ENCODE measurements around the gene BTN3A1.
"Not testable (repeated sequence)": the region's sequence is repeated elsewhere in the genome, so short reads cannot be mapped to it uniquely, and the experiment has no call there.

BTN3A1 gene

DNA sequence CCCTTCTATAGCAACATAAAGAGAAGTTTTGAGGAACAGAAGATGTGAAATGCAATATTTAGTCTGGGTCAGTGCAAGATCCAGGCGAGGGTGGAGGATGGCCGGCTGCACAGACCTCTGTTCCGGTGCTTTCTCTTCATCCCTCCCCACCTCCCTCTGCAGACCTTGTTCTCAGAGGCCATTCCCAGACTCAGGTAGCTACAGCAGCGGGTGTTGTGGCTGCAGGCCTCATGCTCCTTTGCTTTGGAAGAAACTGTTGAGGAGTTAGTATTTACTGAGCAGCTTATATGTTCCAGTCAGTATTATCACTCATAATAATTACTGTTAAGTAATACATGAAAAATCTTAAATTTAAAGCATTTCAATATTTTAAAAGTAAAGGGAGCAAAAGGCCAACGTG is 39.9 kb downstream of the BTN3A1 start:
- DNase-seq (ENCODE audit: low read depth), result no peak

DNA sequence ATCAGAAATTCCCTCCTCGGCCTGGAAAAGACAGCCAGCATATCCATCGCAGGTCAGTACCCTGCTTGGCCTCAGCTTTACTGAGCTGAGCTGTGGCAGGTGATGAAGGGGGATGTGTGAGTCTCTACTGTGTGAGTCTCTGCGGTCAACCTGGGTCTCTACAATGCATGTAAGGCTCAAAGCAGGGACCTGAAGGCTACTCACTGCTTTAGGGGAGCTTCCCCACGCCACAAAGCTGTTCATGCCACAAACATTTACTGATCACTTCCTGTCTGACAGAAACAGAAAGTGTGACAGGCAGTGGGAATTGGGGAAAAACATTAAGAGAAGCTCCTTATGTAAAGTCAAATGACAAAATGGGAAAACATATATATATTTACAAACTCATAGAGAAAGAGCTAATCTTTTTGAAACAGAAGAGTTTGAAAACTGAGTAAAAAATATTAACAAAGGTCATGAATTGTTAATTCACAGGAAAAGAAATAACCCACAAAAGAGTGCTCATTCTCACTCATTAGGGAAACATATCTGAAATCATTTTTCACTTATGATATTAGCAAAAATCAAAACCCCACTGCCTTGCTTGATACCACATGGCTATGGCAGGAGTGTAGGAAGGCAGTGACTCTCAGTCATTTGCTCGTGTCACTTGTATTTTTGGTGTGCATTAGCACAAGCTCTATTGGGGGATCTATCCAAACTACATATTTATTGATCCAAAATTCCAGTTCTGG is 44.0 kb downstream of the BTN3A1 start:
- DNase-seq (ENCODE audit: low read depth), result no peak

DNA sequence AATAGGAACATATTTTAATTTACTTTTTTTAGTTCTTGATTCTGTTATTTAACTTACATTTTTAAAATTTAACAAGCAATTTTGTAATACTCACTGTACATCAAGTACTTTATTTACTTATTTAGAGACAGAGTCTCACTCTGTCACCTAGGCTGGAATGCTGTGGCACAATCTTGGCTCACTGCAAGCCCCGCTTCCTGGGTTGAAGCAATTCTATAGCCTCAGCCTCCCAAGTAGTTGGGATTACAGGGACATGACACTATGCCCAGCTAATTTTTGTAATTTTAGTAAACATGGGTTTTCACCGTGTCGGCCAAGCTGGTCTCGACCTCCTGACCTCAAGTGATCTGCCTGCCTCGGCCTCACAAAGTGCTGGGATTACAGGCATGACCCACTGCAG is 45.2 kb downstream of the BTN3A1 start:
- no peak for DNase-seq (ENCODE audit: low read depth)

DNA sequence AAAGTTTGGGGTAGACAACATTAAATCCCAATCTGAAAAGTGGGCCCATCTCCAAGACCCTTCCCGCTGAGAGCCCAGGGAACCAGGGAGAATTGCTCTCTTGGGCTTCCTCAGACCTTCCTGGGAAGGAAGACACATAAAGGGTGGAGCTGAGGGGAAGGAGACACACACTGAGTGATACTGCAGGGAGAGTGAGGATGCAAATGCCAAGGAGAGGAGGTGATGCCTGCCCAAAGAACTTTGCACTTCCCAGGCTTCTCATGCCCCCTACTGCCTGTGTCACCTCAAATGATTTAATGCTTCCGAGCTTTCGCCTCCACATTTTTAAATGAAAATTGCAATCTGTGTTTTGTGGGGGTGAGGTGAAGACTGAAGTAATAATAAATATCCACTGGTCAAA is 48.2 kb downstream of the BTN3A1 start:
- no peak for DNase-seq (ENCODE audit: low read depth)

DNA sequence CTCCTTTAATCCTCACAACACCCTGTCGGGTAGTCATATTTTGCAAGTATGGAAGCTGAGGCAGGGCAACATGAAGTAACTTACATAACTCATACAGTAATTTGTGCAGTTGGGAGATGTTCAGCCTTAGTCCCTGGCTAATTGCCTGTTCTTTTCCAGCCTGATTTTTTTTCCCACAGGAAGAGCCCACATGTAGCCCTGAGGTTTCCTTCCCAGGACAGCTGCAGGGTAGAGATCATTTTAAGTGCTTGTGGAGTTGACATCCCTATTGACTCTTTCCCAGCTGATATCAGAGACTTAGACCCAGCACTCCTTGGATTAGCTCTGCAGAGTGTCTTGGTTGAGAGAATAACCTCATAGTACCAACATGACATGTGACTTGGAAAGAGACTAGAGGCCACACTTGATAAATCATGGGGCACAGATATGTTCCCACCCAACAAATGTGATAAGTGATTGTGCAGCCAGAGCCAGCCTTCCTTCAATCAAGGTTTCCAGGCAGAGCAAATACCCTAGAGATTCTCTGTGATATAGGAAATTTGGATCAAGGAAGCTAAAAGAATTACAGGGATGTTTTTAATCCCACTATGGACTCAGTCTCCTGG is 50.7 kb downstream of the BTN3A1 start:
- DNase-seq (ENCODE audit: low read depth), result no peak

DNA sequence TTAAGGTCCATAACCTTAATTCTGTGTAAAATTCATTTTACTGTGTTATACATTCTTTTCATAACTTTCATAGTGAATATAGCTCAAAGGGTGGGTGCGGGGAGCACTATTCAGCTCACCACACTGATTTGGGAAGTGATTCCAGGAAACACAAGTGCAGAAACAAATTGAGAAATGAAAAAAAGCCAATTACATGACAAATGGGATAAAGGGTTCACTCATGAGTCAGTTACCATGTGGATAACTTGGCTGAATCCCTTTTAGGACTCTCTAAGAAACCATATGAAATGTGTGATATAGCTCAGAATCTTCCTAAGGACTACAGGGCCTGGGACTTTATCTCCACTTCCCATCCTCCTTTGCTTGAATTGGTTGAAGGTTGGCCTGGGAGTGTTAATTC is 52.6 kb downstream of the BTN3A1 start:
- DNase-seq (ENCODE audit: low read depth), result no peak

DNA sequence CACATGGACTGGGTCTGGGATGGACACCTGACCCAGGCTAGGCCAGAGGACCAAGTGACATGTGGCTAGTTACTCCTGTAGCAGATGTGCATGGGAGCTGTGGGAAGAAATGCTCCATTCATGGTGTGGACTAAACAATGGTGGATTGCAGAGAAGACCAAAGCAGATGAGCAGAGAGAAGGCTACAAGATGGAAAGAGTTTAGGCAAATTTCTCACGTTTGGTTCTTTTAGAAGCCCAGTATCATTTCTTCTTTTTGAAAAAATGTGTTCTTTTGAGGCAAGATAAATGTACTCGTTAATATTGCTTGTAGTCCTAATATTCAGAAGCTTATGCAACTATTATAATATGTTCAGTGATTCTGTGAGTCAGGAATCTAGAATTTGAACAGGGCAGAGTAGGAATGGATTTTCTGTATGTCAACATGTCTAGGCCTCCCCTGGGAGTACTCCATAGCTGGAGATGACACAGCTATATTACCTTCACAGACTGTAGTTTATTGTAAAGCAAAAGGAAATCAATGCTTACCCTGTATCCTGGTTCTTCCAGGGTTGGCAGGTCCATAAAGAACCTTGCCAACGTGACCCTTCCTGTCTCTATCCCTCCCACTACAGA is 53.4 kb downstream of the BTN3A1 start:
- no peak for DNase-seq (ENCODE audit: low read depth)

DNA sequence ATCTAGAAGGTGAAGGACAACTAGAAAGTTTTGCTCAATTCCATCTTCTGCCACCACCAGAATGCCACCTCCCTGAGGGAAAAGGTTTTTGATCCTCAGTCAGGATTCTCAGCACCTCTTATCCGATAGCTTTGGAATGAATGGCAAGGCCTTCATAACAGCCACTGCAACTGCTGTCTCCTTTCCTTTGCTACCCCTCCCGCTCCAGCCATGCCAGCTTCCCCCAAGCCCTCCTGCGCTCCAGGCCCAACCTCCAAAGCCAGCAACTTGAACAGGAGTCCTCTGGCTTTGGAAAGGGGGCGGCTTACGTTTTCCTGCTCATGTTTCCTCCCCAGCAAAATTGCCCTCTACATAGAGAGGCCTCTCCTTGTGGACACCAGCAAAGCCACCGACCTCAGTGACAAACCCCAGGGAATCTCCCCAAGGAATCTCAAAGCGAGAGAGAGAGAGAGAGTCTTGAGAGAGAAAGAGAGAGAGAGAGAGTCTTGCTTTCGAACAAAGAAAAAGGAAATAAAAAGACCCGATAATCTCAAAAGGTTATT is 55.3 kb downstream of the BTN3A1 start:
- no peak for DNase-seq (ENCODE audit: low read depth)

DNA sequence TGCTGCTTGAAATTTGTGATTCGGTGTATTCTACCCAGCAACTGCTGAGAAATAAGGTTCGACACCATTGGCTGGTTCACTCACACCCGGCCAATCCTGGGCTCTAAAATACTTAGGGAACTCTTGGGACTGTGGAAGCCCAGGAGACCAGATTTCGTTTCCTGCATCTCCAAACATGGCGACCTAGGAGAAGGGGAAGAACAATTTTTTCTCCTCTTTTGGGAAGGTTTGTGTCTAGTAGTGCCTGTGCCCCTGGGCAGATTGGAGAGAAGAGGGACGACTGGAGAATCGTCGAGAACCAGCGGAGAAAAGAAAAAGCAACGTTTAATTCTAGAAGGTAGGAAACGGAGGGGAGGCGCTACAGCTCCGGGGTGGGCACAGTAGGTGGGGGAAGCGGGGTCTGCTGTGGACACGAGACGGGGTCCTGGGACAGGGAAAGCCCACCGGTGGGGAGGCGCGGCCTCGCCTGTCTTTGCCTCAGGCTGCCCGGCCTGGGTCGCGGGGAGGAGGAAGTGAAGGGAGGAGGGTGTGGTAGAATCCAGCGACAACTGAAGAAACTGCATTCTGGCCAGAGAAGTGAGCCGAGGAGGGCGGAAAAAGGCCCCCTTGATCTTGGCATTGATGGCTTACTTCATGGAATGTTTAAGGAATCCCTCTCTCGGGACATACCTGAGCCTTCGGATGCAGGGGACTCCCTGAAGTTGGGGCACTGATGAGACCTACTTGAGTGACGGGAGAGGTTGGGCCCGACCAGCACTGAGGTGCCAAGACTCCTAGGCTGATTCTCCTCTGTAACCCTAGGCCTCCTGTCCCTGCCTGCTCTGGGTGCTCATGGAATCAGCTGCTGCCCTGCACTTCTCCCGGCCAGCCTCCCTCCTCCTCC is 56.0 kb downstream of the BTN3A1 start, which contains the start of gene BTN2A1:
BTN2A1 (plus strand) TSS at position 150 of the 883 bp plus-strand sequence; CDS start at position 832, 682 bp downstream.
- peak; percentile 33 for DNase-seq (ENCODE audit: low read depth)

DNA sequence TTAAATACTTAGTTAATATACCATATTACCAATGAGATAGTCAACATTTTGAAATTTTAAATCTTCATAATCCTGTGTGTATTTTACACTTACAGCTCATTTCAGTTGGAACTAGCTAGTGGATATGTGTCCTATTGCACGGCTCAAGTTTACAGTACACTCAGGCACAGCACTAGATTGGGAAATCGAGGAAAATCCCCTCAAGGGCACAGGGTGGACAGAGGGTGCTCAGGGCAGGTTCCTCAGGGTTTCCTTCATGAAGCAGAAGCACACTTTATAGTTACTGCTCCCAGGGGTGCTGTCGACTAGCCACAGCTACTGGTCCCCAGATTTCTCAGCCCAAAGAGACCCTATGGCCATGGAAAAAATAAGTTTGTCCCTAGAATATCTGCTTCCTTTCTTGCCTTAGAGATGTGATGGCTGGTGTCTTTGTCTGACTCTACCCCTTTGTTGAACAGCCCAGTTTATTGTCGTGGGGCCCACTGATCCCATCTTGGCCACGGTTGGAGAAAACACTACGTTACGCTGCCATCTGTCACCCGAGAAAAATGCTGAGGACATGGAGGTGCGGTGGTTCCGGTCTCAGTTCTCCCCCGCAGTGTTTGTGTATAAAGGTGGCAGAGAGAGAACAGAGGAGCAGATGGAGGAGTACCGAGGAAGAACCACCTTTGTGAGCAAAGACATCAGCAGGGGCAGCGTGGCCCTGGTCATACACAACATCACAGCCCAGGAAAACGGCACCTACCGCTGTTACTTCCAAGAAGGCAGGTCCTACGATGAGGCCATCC is 57.1 kb downstream of the BTN3A1 start:
- DNase-seq (ENCODE audit: low read depth), result no peak

DNA sequence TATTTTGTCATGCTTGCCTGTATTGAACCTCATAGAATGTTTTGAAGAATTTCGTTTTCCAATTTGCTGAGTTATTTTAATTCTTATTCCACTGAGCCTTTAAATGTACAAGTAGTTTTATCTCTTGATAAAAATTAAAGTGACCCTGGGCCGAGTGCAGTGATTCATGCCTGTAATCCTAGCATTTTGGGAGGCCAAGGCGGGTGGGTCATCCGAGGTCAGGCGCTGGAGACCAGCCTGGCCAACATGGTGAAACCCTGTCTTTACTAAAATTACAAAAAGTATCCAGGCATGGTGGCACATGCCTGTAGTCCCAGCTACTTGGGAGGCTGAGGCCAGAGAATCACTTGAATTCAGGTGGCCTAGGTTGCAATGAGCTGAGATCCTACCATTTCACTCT is 59.3 kb downstream of the BTN3A1 start:
- DNase-seq (ENCODE audit: low read depth), result not testable (repeated sequence)

DNA sequence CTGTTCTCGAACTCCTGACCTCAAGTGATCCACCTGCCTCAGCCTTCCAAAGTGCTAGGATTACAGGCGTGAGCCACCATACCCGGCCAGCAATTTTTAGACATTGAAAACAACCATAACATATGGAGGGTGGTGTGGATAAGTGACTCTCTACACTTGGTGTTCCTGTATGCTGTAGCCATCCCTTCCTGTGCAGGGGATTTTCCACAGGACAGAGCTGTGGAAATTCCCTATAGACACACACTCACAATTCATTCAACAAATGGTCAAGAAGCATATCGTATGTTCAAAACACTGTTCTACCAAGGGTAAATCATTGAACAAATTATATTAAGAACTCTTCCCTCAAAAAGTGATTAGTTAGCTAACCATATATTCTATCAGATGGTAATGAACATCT is 61.9 kb downstream of the BTN3A1 start:
- DNase-seq (ENCODE audit: low read depth), result no peak

DNA sequence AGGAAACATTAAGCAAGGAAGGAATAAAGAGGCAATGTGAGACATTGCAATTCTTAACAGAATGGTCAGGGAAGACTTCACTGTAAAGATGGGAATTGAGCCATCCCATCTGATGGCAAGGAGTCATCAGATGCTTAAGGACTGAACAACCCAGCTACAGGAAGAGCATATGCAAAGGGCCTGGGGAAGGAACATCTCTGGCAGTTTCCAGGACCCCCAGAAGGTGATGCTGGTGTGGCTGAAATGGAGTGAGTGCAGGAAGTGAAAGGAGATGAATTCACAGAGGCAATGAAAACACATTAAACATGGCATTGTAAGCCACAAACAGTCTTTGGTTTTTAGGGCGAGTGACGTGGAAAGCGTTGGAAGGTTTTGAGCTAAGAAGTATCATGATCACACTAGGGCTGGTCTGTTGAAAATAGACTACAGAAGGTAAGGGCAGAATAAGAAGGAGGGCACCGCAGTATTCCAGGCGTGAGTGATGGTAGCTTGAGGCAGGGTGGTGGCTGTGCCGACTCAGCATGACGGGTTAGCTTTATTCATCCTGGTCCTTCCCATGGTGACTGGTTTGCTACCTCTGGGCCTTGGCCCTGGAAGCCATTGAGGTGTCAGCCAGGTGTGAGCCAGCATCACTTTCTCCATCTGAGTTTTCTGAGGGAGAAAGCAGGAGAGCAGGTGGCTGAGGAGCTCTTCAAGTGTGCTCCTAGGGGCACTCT is 62.5 kb downstream of the BTN3A1 start:
- DNase-seq (ENCODE audit: low read depth), result no peak
